ENCODE data around the gene LPO.

DNA sequence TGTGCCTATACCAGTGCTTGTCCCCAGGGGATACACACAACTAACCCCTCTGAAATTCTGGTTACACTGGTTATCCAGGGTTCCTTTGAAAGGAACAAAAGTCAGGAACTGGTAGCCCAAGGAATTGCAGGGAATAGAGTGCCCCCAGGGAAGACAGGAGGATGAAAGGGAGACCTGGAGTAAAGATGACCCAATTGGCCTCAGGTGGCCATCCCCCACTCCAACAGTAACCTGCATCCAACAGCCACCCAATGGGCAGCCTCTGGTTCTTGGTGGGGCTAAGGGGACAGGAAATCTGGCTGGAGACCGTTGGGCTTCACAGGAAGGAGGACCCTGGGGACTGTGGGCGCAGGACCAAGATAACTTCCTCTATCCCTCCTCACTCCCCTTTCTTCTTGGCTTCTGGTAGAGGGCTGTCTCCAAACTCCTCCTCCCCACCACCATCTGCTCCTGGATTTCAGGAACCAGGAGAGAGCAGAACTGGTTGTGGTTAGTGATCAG lies 43.2 kb downstream of the LPO start:
- TF ChIP-seq, protein P1, sequence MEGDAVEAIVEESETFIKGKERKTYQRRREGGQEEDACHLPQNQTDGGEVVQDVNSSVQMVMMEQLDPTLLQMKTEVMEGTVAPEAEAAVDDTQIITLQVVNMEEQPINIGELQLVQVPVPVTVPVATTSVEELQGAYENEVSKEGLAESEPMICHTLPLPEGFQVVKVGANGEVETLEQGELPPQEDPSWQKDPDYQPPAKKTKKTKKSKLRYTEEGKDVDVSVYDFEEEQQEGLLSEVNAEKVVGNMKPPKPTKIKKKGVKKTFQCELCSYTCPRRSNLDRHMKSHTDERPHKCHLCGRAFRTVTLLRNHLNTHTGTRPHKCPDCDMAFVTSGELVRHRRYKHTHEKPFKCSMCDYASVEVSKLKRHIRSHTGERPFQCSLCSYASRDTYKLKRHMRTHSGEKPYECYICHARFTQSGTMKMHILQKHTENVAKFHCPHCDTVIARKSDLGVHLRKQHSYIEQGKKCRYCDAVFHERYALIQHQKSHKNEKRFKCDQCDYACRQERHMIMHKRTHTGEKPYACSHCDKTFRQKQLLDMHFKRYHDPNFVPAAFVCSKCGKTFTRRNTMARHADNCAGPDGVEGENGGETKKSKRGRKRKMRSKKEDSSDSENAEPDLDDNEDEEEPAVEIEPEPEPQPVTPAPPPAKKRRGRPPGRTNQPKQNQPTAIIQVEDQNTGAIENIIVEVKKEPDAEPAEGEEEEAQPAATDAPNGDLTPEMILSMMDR (IDR thresholded peaks at IDR 0.05) = no peak
- TF ChIP-seq POLR2A (IDR thresholded peaks at IDR 0.05) = no peak

Measured in lower leg skin (tissue), 3 donors.